ENCODE measurements around the gene RABEP2.
A peak's percentile ranks its signal among the peaks of the same experiment; 100 is the strongest.

The RABEP2 gene

DNA sequence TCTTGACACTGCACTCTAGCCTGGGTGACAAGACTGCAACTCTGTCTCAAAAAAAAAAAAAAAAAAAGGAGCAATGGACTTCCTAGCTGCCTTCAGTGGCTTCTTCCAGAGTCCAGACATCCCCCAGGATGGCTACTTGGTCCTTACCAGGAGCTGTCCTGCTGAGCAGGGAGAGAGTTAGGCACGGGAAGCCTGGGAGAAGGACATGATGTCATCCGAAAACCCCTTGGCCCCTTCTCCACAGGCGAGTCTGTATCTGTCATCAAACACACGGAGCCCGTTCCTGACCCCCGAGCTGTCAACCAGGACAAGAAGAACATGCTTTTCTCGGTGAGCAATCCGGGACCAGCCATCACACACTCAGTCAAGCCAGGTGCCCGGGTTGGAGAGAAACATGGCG lies 38.1 kb downstream of the RABEP2 start:
- Histone ChIP-seq H3K27ac (replicated peaks; ENCODE audit: low read length) (no peak overlapping the region), H4K91ac (ENCODE audit: low read depth, low read length, poor library complexity) (no peak overlapping the region), H3K27me3 (ENCODE audit: control insufficient read depth in 3 of 3, insufficient read depth in 3 of 3, low read depth in 1 of 3, low read length in 3 of 3) (no peaks in the 10 kb centered on the region), H2AFZ (ENCODE audit: low read length) (no peak overlapping the region), H3K14ac (ENCODE audit: low read length) (no peak overlapping the region), H3K9ac (ENCODE audit: low read depth, low read length, poor library complexity) (no peak overlapping the region), H2BK120ac (ENCODE audit: low read depth, low read length) (no peak overlapping the region), H2AK5ac (ENCODE audit: low read depth, low read length) (peak overlapping the region; percentile 8), H3K36me3 (replicated peaks in 1 of 2; ENCODE audit: control insufficient read depth in 2 of 2, insufficient read depth in 2 of 2, low read length in 2 of 2) (peaks cover 0 to 12% of the 10 kb centered on the region in 2 donors), H2BK12ac (ENCODE audit: low read length) (no peak overlapping the region), H2BK15ac (ENCODE audit: low read length) (no peak overlapping the region), H3K4me3 (ENCODE audit: low read length in 2 of 2) (no peak overlapping the region), H3K9me3 (replicated peaks in 1 of 2; ENCODE audit: control insufficient read depth in 2 of 2, insufficient read depth in 1 of 2, low read depth in 1 of 2, low read length in 2 of 2) (no peaks in the 10 kb centered on the region), H3K4me1 (ENCODE audit: control insufficient read depth in 2 of 2, insufficient read depth in 1 of 2, low read depth in 1 of 2, low read length in 2 of 2) (peaks cover 0 to 18% of the 10 kb centered on the region in 2 donors), H3K4ac (ENCODE audit: low read length) (no peak overlapping the region), H3K79me1 (ENCODE audit: low read depth, low read length) (no peaks in the 10 kb centered on the region), H3K23ac (ENCODE audit: low read depth, low read length, poor library complexity) (no peak overlapping the region), H4K8ac (ENCODE audit: low read depth, low read length) (no peak overlapping the region), H3K18ac (ENCODE audit: low read length) (no peak overlapping the region), H3K4me2 (ENCODE audit: insufficient read depth, low read length, poor library complexity, severe bottlenecking) (no peak overlapping the region), H2BK5ac (ENCODE audit: low read length) (no peak overlapping the region)
- no CpG with 5 or more reads among the region's 10 CpGs for WGBS, 2 donors (ENCODE audit: extremely low coverage in 2 of 2, insufficient read length in 2 of 2, insufficient replicate concordance in 1 of 2)
- DNase-seq (ENCODE audit: low spot score), result no peak

DNA sequence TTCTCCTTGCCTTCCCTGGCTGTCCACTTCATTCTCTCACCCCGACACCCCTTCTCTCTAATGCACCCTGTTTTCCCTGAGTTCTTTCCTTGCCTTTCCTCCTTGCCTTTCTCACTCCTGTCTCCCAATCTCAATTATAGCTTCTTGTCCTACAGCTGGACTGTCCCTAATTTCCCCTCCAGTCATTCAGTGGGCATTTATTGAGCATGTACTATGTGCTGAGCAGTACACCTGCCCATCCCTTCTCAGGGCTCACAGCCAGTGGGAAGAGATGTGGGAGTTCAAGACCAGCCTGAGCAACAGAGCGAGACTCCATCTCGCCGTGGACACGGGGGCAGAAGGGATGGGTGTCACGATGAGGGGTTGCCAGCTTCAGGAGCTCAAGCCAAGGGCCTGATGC lies 41.0 kb downstream of the RABEP2 start:
- H3K18ac ChIP-seq (ENCODE audit: low read length), result no peak overlapping the region
- H2AFZ ChIP-seq (ENCODE audit: low read length), result no peak overlapping the region
- WGBS, 2 donors (ENCODE audit: extremely low coverage in 2 of 2, insufficient read length in 2 of 2, insufficient replicate concordance in 1 of 2), result no CpG with 5 or more reads among the region's 6 CpGs
- H3K79me1 ChIP-seq (ENCODE audit: low read depth, low read length), result no peaks in the 10 kb centered on the region
- H3K9ac ChIP-seq (ENCODE audit: low read depth, low read length, poor library complexity), result no peak overlapping the region
- H2BK15ac ChIP-seq (ENCODE audit: low read length), result no peak overlapping the region
- no peak overlapping the region for H3K23ac ChIP-seq (ENCODE audit: low read depth, low read length, poor library complexity)
- no peaks in the 10 kb centered on the region for H3K9me3 ChIP-seq (replicated peaks in 1 of 2; ENCODE audit: control insufficient read depth in 2 of 2, insufficient read depth in 1 of 2, low read depth in 1 of 2, low read length in 2 of 2)
- no peak overlapping the region for H3K4me2 ChIP-seq (ENCODE audit: insufficient read depth, low read length, poor library complexity, severe bottlenecking)
- H3K36me3 ChIP-seq (replicated peaks in 1 of 2; ENCODE audit: control insufficient read depth in 2 of 2, insufficient read depth in 2 of 2, low read length in 2 of 2), result peaks cover 0 to 12% of the 10 kb centered on the region in 2 donors
- H3K14ac ChIP-seq (ENCODE audit: low read length), result peak overlapping the region; percentile 38
- no peak overlapping the region for H3K27ac ChIP-seq (replicated peaks; ENCODE audit: low read length)
- H4K8ac ChIP-seq (ENCODE audit: low read depth, low read length), result no peak overlapping the region
- peaks cover 8 to 26% of the 10 kb centered on the region in 2 donors for H3K4me1 ChIP-seq (ENCODE audit: control insufficient read depth in 2 of 2, insufficient read depth in 1 of 2, low read depth in 1 of 2, low read length in 2 of 2)
- no peak for DNase-seq (ENCODE audit: low spot score)
- H2BK5ac ChIP-seq (ENCODE audit: low read length), result no peak overlapping the region
- no peak overlapping the region for H2BK120ac ChIP-seq (ENCODE audit: low read depth, low read length)
- H3K27me3 ChIP-seq (ENCODE audit: control insufficient read depth in 3 of 3, insufficient read depth in 3 of 3, low read depth in 1 of 3, low read length in 3 of 3), result peaks cover 0 to 4% (median 0%) of the 10 kb centered on the region in 3 experiments
- H2BK12ac ChIP-seq (ENCODE audit: low read length), result no peak overlapping the region
- peak overlapping the region; percentile 52 for H2AK5ac ChIP-seq (ENCODE audit: low read depth, low read length)
- no peak overlapping the region for H4K91ac ChIP-seq (ENCODE audit: low read depth, low read length, poor library complexity)
- no peak overlapping the region for H3K4me3 ChIP-seq (ENCODE audit: low read length in 2 of 2)
- H3K4ac ChIP-seq (ENCODE audit: low read length), result no peak overlapping the region

DNA sequence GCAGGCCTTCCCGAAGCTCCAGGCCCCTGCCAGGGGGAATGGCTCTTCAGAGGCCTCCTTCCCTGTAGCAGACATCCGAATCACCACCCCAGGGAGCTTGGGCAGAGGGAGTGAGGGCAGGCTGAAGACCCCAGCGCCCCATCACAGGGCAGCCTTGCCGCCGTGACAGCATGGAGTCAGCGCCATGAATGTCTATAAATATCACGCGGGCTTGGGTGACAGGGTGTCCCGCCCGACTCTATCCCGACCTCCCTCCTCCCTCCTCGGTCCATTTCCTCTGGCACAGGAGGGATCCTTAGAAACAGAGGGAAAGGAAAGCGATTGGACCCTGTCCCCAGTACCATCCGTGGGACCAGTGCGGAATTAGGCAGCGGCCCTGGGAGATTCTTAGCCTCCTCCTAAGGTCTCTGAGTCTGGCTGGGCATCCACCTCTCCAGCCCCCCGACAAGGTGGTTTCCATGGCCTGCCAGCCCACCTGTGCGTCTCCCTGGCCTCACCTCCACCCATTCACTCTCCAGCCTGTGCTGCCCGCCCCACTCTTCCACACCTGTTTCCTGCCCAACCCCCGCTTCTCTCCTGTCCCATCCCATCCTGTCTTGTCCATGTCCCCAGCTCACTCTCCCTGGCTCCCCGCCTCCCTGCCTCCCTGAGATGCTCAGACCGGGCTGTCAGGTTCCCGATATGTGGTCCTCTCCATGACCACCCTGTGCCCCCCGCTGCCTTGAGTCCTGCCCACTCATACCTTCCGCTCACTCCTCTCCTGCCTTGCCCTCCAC lies 41.6 kb downstream of the RABEP2 start:
- Histone ChIP-seq H2AFZ (ENCODE audit: low read length) (peak overlapping the region; percentile 88), H3K79me1 (ENCODE audit: low read depth, low read length) (no peaks in the 10 kb centered on the region), H3K4me2 (ENCODE audit: insufficient read depth, low read length, poor library complexity, severe bottlenecking) (no peak overlapping the region), H3K4me1 (ENCODE audit: control insufficient read depth in 2 of 2, insufficient read depth in 1 of 2, low read depth in 1 of 2, low read length in 2 of 2) (peaks cover 12 to 30% of the 10 kb centered on the region in 2 donors), H4K91ac (ENCODE audit: low read depth, low read length, poor library complexity) (no peak overlapping the region), H3K14ac (ENCODE audit: low read length) (peak overlapping the region; percentile 38), H3K27ac (replicated peaks; ENCODE audit: low read length) (no peak overlapping the region), H3K18ac (ENCODE audit: low read length) (no peak overlapping the region), H2BK5ac (ENCODE audit: low read length) (peak overlapping the region; percentile 39), H2BK120ac (ENCODE audit: low read depth, low read length) (no peak overlapping the region), H3K36me3 (replicated peaks in 1 of 2; ENCODE audit: control insufficient read depth in 2 of 2, insufficient read depth in 2 of 2, low read length in 2 of 2) (peaks cover 0 to 7% of the 10 kb centered on the region in 2 donors), H2BK12ac (ENCODE audit: low read length) (peak overlapping the region; percentile 22), H4K8ac (ENCODE audit: low read depth, low read length) (no peak overlapping the region), H3K4me3 (ENCODE audit: low read length in 2 of 2) (no peak overlapping the region), H3K4ac (ENCODE audit: low read length) (no peak overlapping the region), H3K27me3 (ENCODE audit: control insufficient read depth in 3 of 3, insufficient read depth in 3 of 3, low read depth in 1 of 3, low read length in 3 of 3) (peaks cover 0 to 4% (median 0%) of the 10 kb centered on the region in 3 experiments), H2BK15ac (ENCODE audit: low read length) (peak overlapping the region; percentile 37), H3K23ac (ENCODE audit: low read depth, low read length, poor library complexity) (no peak overlapping the region), H2AK5ac (ENCODE audit: low read depth, low read length) (peak overlapping the region; percentile 10), H3K9me3 (replicated peaks in 1 of 2; ENCODE audit: control insufficient read depth in 2 of 2, insufficient read depth in 1 of 2, low read depth in 1 of 2, low read length in 2 of 2) (no peaks in the 10 kb centered on the region), H3K9ac (ENCODE audit: low read depth, low read length, poor library complexity) (no peak overlapping the region)
- WGBS, 2 donors (ENCODE audit: extremely low coverage in 2 of 2, insufficient read length in 2 of 2, insufficient replicate concordance in 1 of 2), result no CpG with 5 or more reads among the region's 25 CpGs
- DNase-seq (ENCODE audit: low spot score), result no peak

DNA sequence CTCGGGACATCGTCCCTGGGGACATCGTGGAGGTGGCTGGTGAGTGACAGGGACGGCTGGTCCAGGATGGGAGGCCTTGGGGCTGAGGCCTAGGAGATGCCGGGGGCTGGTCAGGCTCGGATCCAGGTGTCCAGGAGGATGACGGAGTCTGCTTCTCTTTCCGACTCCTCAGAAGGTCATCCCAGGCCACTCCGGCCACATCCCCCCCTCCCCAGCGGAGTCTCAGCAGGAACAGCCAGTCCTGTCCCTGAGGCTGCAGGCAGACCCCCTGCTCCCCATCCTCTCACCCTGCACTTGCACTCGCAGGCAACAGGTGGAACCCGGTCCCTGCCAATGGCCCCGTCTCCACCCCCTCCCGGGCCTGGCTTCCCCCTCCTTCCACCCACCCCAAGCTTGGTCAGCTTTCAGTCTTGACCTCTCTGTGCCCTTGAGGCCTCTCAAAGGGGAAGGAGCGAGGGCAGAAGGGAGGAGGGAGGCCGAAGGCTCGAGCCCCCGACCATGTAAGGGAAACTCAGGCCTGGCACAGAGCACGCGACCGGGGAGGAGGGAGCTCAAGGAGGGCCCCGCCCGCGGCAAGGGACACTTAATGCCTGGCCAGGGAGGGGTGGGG lies 42.4 kb downstream of the RABEP2 start:
- Histone ChIP-seq H2BK15ac (ENCODE audit: low read length) (peak overlapping the region; percentile 37), H3K36me3 (replicated peaks in 1 of 2; ENCODE audit: control insufficient read depth in 2 of 2, insufficient read depth in 2 of 2, low read length in 2 of 2) (peaks cover 2 to 7% of the 10 kb centered on the region in 2 donors), H2BK12ac (ENCODE audit: low read length) (peak overlapping the region; percentile 22), H3K14ac (ENCODE audit: low read length) (peak overlapping the region; percentile 75), H3K4me1 (ENCODE audit: control insufficient read depth in 2 of 2, insufficient read depth in 1 of 2, low read depth in 1 of 2, low read length in 2 of 2) (peaks cover 12 to 36% of the 10 kb centered on the region in 2 donors), H3K18ac (ENCODE audit: low read length) (no peak overlapping the region), H3K9ac (ENCODE audit: low read depth, low read length, poor library complexity) (peak overlapping the region; percentile 53), H3K27ac (replicated peaks; ENCODE audit: low read length) (no peak overlapping the region), H2AFZ (ENCODE audit: low read length) (peak overlapping the region; percentile 88), H3K4me2 (ENCODE audit: insufficient read depth, low read length, poor library complexity, severe bottlenecking) (peak overlapping the region; percentile 11), H4K8ac (ENCODE audit: low read depth, low read length) (no peak overlapping the region), H3K27me3 (ENCODE audit: control insufficient read depth in 3 of 3, insufficient read depth in 3 of 3, low read depth in 1 of 3, low read length in 3 of 3) (peaks cover 0 to 4% (median 0%) of the 10 kb centered on the region in 3 experiments), H2AK5ac (ENCODE audit: low read depth, low read length) (peak overlapping the region; percentile 10), H3K79me1 (ENCODE audit: low read depth, low read length) (peaks cover 3% of the 10 kb centered on the region), H2BK5ac (ENCODE audit: low read length) (peak overlapping the region; percentile 39), H4K91ac (ENCODE audit: low read depth, low read length, poor library complexity) (no peak overlapping the region), H3K4me3 (ENCODE audit: low read length in 2 of 2) (peak overlapping the region in 1 of 2 donors; percentile 26), H3K4ac (ENCODE audit: low read length) (no peak overlapping the region), H3K23ac (ENCODE audit: low read depth, low read length, poor library complexity) (peak overlapping the region; percentile 40), H2BK120ac (ENCODE audit: low read depth, low read length) (no peak overlapping the region), H3K9me3 (replicated peaks in 1 of 2; ENCODE audit: control insufficient read depth in 2 of 2, insufficient read depth in 1 of 2, low read depth in 1 of 2, low read length in 2 of 2) (no peaks in the 10 kb centered on the region)
- no peak for DNase-seq (ENCODE audit: low spot score)
- no CpG with 5 or more reads among the region's 24 CpGs for WGBS, 2 donors (ENCODE audit: extremely low coverage in 2 of 2, insufficient read length in 2 of 2, insufficient replicate concordance in 1 of 2)
